IMR-90 (cell line): ENCODE measurements around the gene NOS1AP. TPM values are rescaled to one million over a fixed set of nuclear protein-coding genes. Genes with fewer than 3 reads are reported as not detected.

ENCODE experiments used
- ATAC-seq: fragments of 200-7000 bp; cut with Tn5 transposase; 2 replicates; pipeline ENCODE4 v1.9.1; 2020; ENCODE audit warnings: low read depth, mild to moderate bottlenecking, moderate library complexity
- BruUV-seq: library from RNA; stranded (reverse); fragments of 400-500 nt; replicated peaks from 2 replicates; lab custom pipeline; 2021; lab: Mats Ljungman, UMichigan
- CTCF ChIA-PET: fragments of 300-600 bp; formaldehyde crosslinking; extraction: SDS; loops from one replicate; lab custom pipeline; 2021; ENCODE audit warnings: antibody characterized with exemption; lab: Yijun Ruan, JAX
- POLR2A ChIA-PET: fragments of 300-600 bp; sonication (Branson Sonifier 250); formaldehyde crosslinking; loops from one replicate; lab custom pipeline; 2022; ENCODE audit warnings: antibody characterized with exemption; ENCODE audit not compliant: unreplicated experiment; lab: Charles Lee
- DNase-seq: peaks from one replicate; pipeline ENCODE4 v3.0.0; 2013
- H2AFZ ChIP-seq: replicated peaks from 2 replicates; pipeline ENCODE3; 2013; ENCODE audit warnings: low read length, mild to moderate bottlenecking; ENCODE audit not compliant: poor library complexity
- H2AK5ac ChIP-seq: 2 replicates; pipeline ENCODE4 v1.6.1; 2013; ENCODE audit warnings: low read depth, low read length, inconsistent platforms
- H2AK9ac ChIP-seq: replicated peaks from 2 replicates; pipeline ENCODE3; 2013; ENCODE audit warnings: mild to moderate bottlenecking, low read depth, low read length, moderate library complexity; ENCODE audit not compliant: poor library complexity
- H2BK120ac ChIP-seq: 2 replicates; pipeline ENCODE4 v1.6.1; 2013; ENCODE audit warnings: low read depth, low read length, inconsistent platforms
- H2BK15ac ChIP-seq: 3 replicates; pipeline ENCODE4 v1.6.1; 2013; ENCODE audit warnings: low read depth, low read length, inconsistent platforms
- H2BK20ac ChIP-seq: 2 replicates; pipeline ENCODE4 v1.6.1; 2013; ENCODE audit warnings: low read depth, mild to moderate bottlenecking, inconsistent platforms, low read length, moderate library complexity
- H2BK5ac ChIP-seq: 2 replicates; pipeline ENCODE4 v1.6.1; 2013; ENCODE audit warnings: mild to moderate bottlenecking, low read depth, low read length, inconsistent platforms; ENCODE audit not compliant: poor library complexity, severe bottlenecking
- H3K14ac ChIP-seq: replicated peaks from 2 replicates; pipeline ENCODE4 v1.6.1; 2013; ENCODE audit warnings: low read depth, low read length, inconsistent platforms
- H3K18ac ChIP-seq: 2 replicates; pipeline ENCODE4 v1.6.1; 2013; ENCODE audit warnings: low read depth, low read length, control low read depth
- H3K23ac ChIP-seq: 2 replicates; pipeline ENCODE4 v1.6.1; 2013; ENCODE audit warnings: low read depth, low read length, inconsistent platforms
- H3K27ac ChIP-seq: 2 replicates; pipeline ENCODE4 v1.5.1; 2013; ENCODE audit warnings: mild to moderate bottlenecking, control low read depth, low read length; ENCODE audit not compliant: insufficient read depth
- H3K27me3 ChIP-seq: 2 replicates; pipeline ENCODE4 v1.6.1; 2013; ENCODE audit warnings: low read length; ENCODE audit not compliant: control insufficient read depth, insufficient read depth
- H3K36me3 ChIP-seq: 2 replicates; pipeline ENCODE4 v1.6.1; 2013; ENCODE audit warnings: low read length, mixed read lengths; ENCODE audit not compliant: control insufficient read depth, insufficient read depth
- H3K4ac ChIP-seq: 2 replicates; pipeline ENCODE4 v1.6.1; 2013; ENCODE audit warnings: low read depth, low read length, inconsistent platforms
- H3K4me1 ChIP-seq: 2 replicates; pipeline ENCODE4 v1.6.1; 2013; ENCODE audit warnings: low read length, mixed read lengths; ENCODE audit not compliant: control insufficient read depth, insufficient read depth
- H3K4me2 ChIP-seq: 2 replicates; pipeline ENCODE4 v1.6.1; 2013; ENCODE audit warnings: low read depth, mild to moderate bottlenecking, control low read depth, low read length, moderate library complexity
- H3K4me3 ChIP-seq: 2 replicates; pipeline ENCODE4 v1.5.1; 2013; ENCODE audit warnings: low read depth, mild to moderate bottlenecking, control low read depth, low read length, moderate library complexity; ENCODE audit not compliant: insufficient read depth
- H3K56ac ChIP-seq: 2 replicates; pipeline ENCODE4 v1.6.1; 2013; ENCODE audit warnings: low read length, inconsistent platforms; ENCODE audit not compliant: insufficient read depth; ENCODE audit errors: extremely low read depth
- H3K79me1 ChIP-seq, 2 experiments: 2 replicates each; pipeline ENCODE4 v1.6.1; 2013; ENCODE audit warnings: low read length in 2 of 2, inconsistent platforms in 1 of 2, low read depth in 1 of 2
- H3K9ac ChIP-seq: 2 replicates; pipeline ENCODE4 v1.6.1; 2013; ENCODE audit warnings: low read depth, low read length, control low read depth
- H3K9me1 ChIP-seq: 2 replicates; pipeline ENCODE4 v1.6.1; 2013; ENCODE audit warnings: low read length, inconsistent platforms; ENCODE audit not compliant: insufficient read depth
- H3K9me3 ChIP-seq: 2 replicates; pipeline ENCODE4 v1.6.1; 2013; ENCODE audit warnings: low read length; ENCODE audit not compliant: control insufficient read depth, insufficient read depth
- H4K20me1 ChIP-seq: 2 replicates; pipeline ENCODE4 v1.6.1; 2013; ENCODE audit warnings: low read length, inconsistent platforms; ENCODE audit not compliant: insufficient read depth
- H4K5ac ChIP-seq: 2 replicates; pipeline ENCODE4 v1.6.1; 2013; ENCODE audit warnings: mild to moderate bottlenecking, low read depth, low read length, control low read depth
- H4K8ac ChIP-seq, 2 experiments: 2 replicates each; pipeline ENCODE4 v1.6.1; 2013; ENCODE audit warnings: low read depth in 2 of 2, low read length in 2 of 2, control low read depth in 1 of 2, inconsistent platforms in 1 of 2
- H4K91ac ChIP-seq: 2 replicates; pipeline ENCODE4 v1.6.1; 2013; ENCODE audit warnings: low read depth, low read length, inconsistent platforms; ENCODE audit not compliant: insufficient read depth
- FOS ChIP-seq: fragments of 150-350 bp; IDR thresholded peaks from 2 replicates; pipeline ENCODE4 v1.6.1; 2016; ENCODE audit warnings: low read depth, low read length
- MXI1 ChIP-seq: IDR thresholded peaks from 2 replicates; pipeline ENCODE4 v1.6.1; 2012; ENCODE audit warnings: low read depth, mild to moderate bottlenecking, low read length, moderate library complexity, borderline replicate concordance
- NFE2L2 ChIP-seq: fragments of 150-350 bp; IDR thresholded peaks from 2 replicates; pipeline ENCODE4 v1.6.1; 2016; ENCODE audit warnings: low read depth, mild to moderate bottlenecking, low read length
- POLR2A ChIP-seq: IDR thresholded peaks from 2 replicates; pipeline ENCODE4 v1.6.1; 2012; ENCODE audit warnings: mild to moderate bottlenecking, low read depth, low read length
- RAD21 ChIP-seq: IDR thresholded peaks from 2 replicates; pipeline ENCODE4 v1.6.1; 2012; ENCODE audit warnings: low read length, improper control_type of control experiment
- RFX5 ChIP-seq: IDR thresholded peaks from 2 replicates; pipeline ENCODE4 v1.8.0; 2012; ENCODE audit warnings: low read depth, mild to moderate bottlenecking, low read length, moderate library complexity
- WGBS, 2 experiments: methylation state at CpG; one replicate each; pipeline versions ENCODE4 v1.1.5 to v1.1.7; 2013; ENCODE audit warnings: missing lambda C conversion rate in 2 of 2; ENCODE audit not compliant: insufficient read length in 1 of 2; ENCODE audit errors: extremely low coverage in 2 of 2; 5-methylcytosine and 5-hydroxymethylcytosine counted together
- dilution Hi-C: fragments of 300-500 bp; cut with HindIII; formaldehyde crosslinking; loops from one replicate; pipeline ENCODE4 v1.14.3; 2018; ENCODE audit warnings: low sequenced_read_pairs; ENCODE audit not compliant: unreplicated experiment
- in situ Hi-C: fragments of 300-500 bp; cut with MboI; formaldehyde crosslinking; loops from 3 replicates; pipeline ENCODE4 v1.14.3; 2019; ENCODE audit warnings: low sequenced_read_pairs, inconsistent platforms, mixed read lengths
- intact Hi-C: fragments of 100-400 bp; cut with micrococcal nuclease; formaldehyde crosslinking; loops from 2 replicates; pipeline ENCODE4 v1.10.0; 2022
- polyA plus RNA-seq, 3 experiments: library from polyadenylated mRNA; depleted of rRNA; stranded (reverse); fragments of >200 nt; gene quantifications; 2 replicates each; pipeline ENCODE4 v1.2.3, GENCODE V29; 2012; ENCODE audit warnings: low replicate concordance in 1 of 3
- total RNA-seq: library from RNA; depleted of rRNA; stranded (reverse); fragments of >200 nt; gene quantifications from 2 replicates; pipeline ENCODE4 v1.2.3, GENCODE V29; 2012
- TF ChIP-seq, protein P1 (sequence below): fragments of 150-350 bp; IDR thresholded peaks from 2 replicates; pipeline ENCODE4 v1.6.1; 2016; ENCODE audit warnings: low read depth, mild to moderate bottlenecking, low read length, moderate library complexity, borderline replicate concordance

Gene NOS1AP
- total and polyA plus RNA-seq, 2 of the 4 experiments (the other 2 are of a cell fraction) = 0.18 to 0.19 TPM

DNA sequence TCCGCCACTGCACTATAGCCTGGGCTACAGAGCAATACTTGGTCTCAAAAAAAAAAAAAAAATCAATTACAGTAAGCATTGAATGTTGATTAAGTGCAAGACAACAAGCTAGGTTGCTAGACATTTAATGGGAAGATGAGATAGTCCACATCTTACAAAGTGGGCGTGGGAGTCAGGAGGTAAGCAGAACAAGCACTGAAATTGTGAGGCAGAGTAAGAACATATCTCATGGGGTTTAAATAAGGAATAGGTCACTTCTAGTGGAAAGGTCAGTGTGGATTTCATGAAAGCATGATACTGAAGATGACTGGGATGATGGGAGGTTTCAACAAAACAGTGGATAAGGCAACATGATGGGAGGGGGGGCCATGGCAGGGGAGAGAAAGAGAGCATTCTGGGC lies 44.0 kb upstream of the NOS1AP start:
- H4K5ac ChIP-seq = no peak overlapping the region
- H3K79me1 ChIP-seq = no peaks in the 10 kb centered on the region
- no peak overlapping the region for H3K27ac ChIP-seq
- no peak overlapping the region for H2BK15ac ChIP-seq
- no peak overlapping the region for H4K8ac ChIP-seq
- intact Hi-C loops (no loop called here), dilution Hi-C loops (no loop called here), in situ Hi-C loops (no loop called here)
- H2AK5ac ChIP-seq = no peak overlapping the region
- POLR2A ChIA-PET = no interaction called here
- H3K27me3 ChIP-seq = peaks cover 10% of the 10 kb centered on the region
- DNase-seq (no peak), ATAC-seq (no peak)
- H3K14ac ChIP-seq = no peak overlapping the region
- no peak overlapping the region for H3K4me3 ChIP-seq
- no peaks in the 10 kb centered on the region for H3K36me3 ChIP-seq
- H2BK120ac ChIP-seq = no peak overlapping the region
- TF ChIP-seq RFX5 (no peak), POLR2A (no peak), NFE2L2 (no peak), RAD21 (no peak), FOS (no peak), MXI1 (no peak)
- TF ChIP-seq, protein P1, sequence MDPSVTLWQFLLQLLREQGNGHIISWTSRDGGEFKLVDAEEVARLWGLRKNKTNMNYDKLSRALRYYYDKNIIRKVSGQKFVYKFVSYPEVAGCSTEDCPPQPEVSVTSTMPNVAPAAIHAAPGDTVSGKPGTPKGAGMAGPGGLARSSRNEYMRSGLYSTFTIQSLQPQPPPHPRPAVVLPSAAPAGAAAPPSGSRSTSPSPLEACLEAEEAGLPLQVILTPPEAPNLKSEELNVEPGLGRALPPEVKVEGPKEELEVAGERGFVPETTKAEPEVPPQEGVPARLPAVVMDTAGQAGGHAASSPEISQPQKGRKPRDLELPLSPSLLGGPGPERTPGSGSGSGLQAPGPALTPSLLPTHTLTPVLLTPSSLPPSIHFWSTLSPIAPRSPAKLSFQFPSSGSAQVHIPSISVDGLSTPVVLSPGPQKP = no peak
- H3K4ac ChIP-seq = no peak overlapping the region
- H3K9me1 ChIP-seq = no peaks in the 10 kb centered on the region
- no TSS peak for BruUV-seq
- WGBS, 2 experiments = 60% methylated on average over 1 of the region's 2 CpGs; no CpG with 5 or more reads in 1 of the 2 experiments
- H2BK5ac ChIP-seq = no peak overlapping the region
- H3K9me3 ChIP-seq = 0 out of 2 replicates have a peak, but pooled peaks cover 2% of the 10 kb centered on the region
- H2AFZ ChIP-seq = no peak overlapping the region
- no peak overlapping the region for H2AK9ac ChIP-seq
- no peak overlapping the region for H3K56ac ChIP-seq
- CTCF ChIA-PET = interaction anchor here (0.6 to 2.4 kb wide), 3 partner anchors 14 to 233 kb away, joined by 3 to 16 read pairs (median 4); no protein-coding TSS in a partner anchor
- H3K18ac ChIP-seq = no peak overlapping the region
- no peak overlapping the region for H3K4me2 ChIP-seq
- no peak overlapping the region for H2BK20ac ChIP-seq
- H3K4me1 ChIP-seq = peaks cover 5% of the 10 kb centered on the region; the same call in 1 of the 2 replicates
- no peak overlapping the region for H3K9ac ChIP-seq
- H4K91ac ChIP-seq = no peak overlapping the region
- no peaks in the 10 kb centered on the region for H4K20me1 ChIP-seq
- H3K23ac ChIP-seq = no peak overlapping the region
